ENCODE measurements around the gene SPEM2.
"Not testable (repeated sequence)": the region's sequence is repeated elsewhere in the genome, so short reads cannot be mapped to it uniquely, and the experiment has no call there.

Gene SPEM2

GRCh38 chr17:7442142-7442541, 16.7 kb downstream of the SPEM2 start:
- DNase-seq (ENCODE audit: low read depth) = no peak

GRCh38 chr17:7443499-7444485, 18.4 kb downstream of the SPEM2 start:
- peak; percentile 78 for DNase-seq (ENCODE audit: low read depth)

- peak; percentile 42 for DNase-seq (ENCODE audit: low read depth)
Observed at GRCh38 chr17:7444682-7445618, 19.5 kb downstream of the SPEM2 start, which contains the start of gene CHRNB1. Gene CHRNB1 (plus strand): TSS chr17:7445061. CDS start chr17:7445128, 67 bp downstream.

- no peak for DNase-seq (ENCODE audit: low read depth)
Observed at GRCh38 chr17:7445619-7445968, 20.2 kb downstream of the SPEM2 start.

- no peak for DNase-seq (ENCODE audit: low read depth)
Observed at GRCh38 chr17:7448461-7448860, 23.0 kb downstream of the SPEM2 start.

GRCh38 chr17:7459961-7460545, 34.6 kb downstream of the SPEM2 start:
- no peak for DNase-seq (ENCODE audit: low read depth)

GRCh38 chr17:7460850-7461660, 35.6 kb downstream of the SPEM2 start:
- no peak for DNase-seq (ENCODE audit: low read depth)

- no peak for DNase-seq (ENCODE audit: low read depth)
Observed at GRCh38 chr17:7462474-7463371, 37.3 kb downstream of the SPEM2 start.

GRCh38 chr17:7463372-7463846, 38.0 kb downstream of the SPEM2 start:
- DNase-seq (ENCODE audit: low read depth) = no peak

- no peak for DNase-seq (ENCODE audit: low read depth)
Observed at GRCh38 chr17:7464081-7464480, 38.7 kb downstream of the SPEM2 start.

GRCh38 chr17:7465597-7466275, 40.3 kb downstream of the SPEM2 start:
- DNase-seq (ENCODE audit: low read depth) = no peak

- DNase-seq (ENCODE audit: low read depth) = no peak
Observed at GRCh38 chr17:7466318-7466638, 40.9 kb downstream of the SPEM2 start.

- peak; percentile 72 for DNase-seq (ENCODE audit: low read depth)
Observed at GRCh38 chr17:7466639-7467341, 41.4 kb downstream of the SPEM2 start.

- DNase-seq (ENCODE audit: low read depth) = no peak
Observed at GRCh38 chr17:7467498-7467897, 42.1 kb downstream of the SPEM2 start.

- DNase-seq (ENCODE audit: low read depth) = no peak
Observed at GRCh38 chr17:7468290-7468689, 42.9 kb downstream of the SPEM2 start.

GRCh38 chr17:7468804-7469389, 43.5 kb downstream of the SPEM2 start:
- DNase-seq (ENCODE audit: low read depth) = no peak

- DNase-seq (ENCODE audit: low read depth) = not testable (repeated sequence)
Observed at GRCh38 chr17:7469843-7470242, 44.4 kb downstream of the SPEM2 start.

- not testable (repeated sequence) for DNase-seq (ENCODE audit: low read depth)
Observed at GRCh38 chr17:7470457-7470973, 45.1 kb downstream of the SPEM2 start.
